Glutamatergic neuron (in vitro differentiated cells): ENCODE measurements around the gene TMEM87A. TPM values are rescaled to one million over a fixed set of nuclear protein-coding genes. Genes with fewer than 3 reads are reported as not detected.

Experiments
- DNase-seq: peaks from one replicate; pipeline ENCODE4 v3.0.0; 2022
- H3K27ac Mint-ChIP-seq: one replicate; pipeline ENCODE4 v1.8.0; 2020; ENCODE audit warnings: mild to moderate bottlenecking, mixed read lengths, inconsistent platforms; ENCODE audit not compliant: unreplicated experiment
- H3K27me3 Mint-ChIP-seq: one replicate; pipeline ENCODE4 v1.8.0; 2020; ENCODE audit warnings: mild to moderate bottlenecking, moderate library complexity, mixed read lengths, inconsistent platforms; ENCODE audit not compliant: unreplicated experiment
- H3K36me3 Mint-ChIP-seq: one replicate; pipeline ENCODE4 v1.8.0; 2020; ENCODE audit warnings: mild to moderate bottlenecking, mixed read lengths, inconsistent platforms; ENCODE audit not compliant: unreplicated experiment
- H3K4me1 Mint-ChIP-seq: one replicate; pipeline ENCODE4 v1.8.0; 2020; ENCODE audit warnings: mild to moderate bottlenecking, low read depth, mixed read lengths, inconsistent platforms; ENCODE audit not compliant: unreplicated experiment
- H3K4me3 Mint-ChIP-seq: one replicate; pipeline ENCODE4 v1.8.0; 2020; ENCODE audit warnings: mild to moderate bottlenecking, mixed read lengths, inconsistent platforms; ENCODE audit not compliant: unreplicated experiment
- H3K9me3 Mint-ChIP-seq: one replicate; pipeline ENCODE4 v1.8.0; 2020; ENCODE audit warnings: mild to moderate bottlenecking, moderate library complexity, mixed read lengths, inconsistent platforms; ENCODE audit not compliant: unreplicated experiment
- CTCF ChIP-seq: fragments of 200-600 bp; sonication (generic); IDR thresholded peaks from one replicate; pipeline ENCODE4 v1.5.0; 2021; ENCODE audit not compliant: partially characterized antibody, unreplicated experiment
- total RNA-seq: library from RNA; stranded (reverse); fragmentation: NEBNext Ultra II Directional; extraction: Animal tissue kit (Norgen Biotek cat#: 25700); gene quantifications from one replicate; pipeline ENCODE4 v1.2.1, GENCODE V29; 2021; ENCODE audit not compliant: unreplicated experiment

The TMEM87A gene
- total RNA-seq, 1 donor from 2014 or later: 41.1 TPM

- no peaks in the 10 kb centered on the region for H3K27me3 Mint-ChIP-seq
- no peak for TF ChIP-seq CTCF
- no peak overlapping the region for H3K4me3 Mint-ChIP-seq
- H3K4me1 Mint-ChIP-seq: no peaks in the 10 kb centered on the region
- no peak overlapping the region for H3K27ac Mint-ChIP-seq
- no peak for DNase-seq
- no peaks in the 10 kb centered on the region for H3K9me3 Mint-ChIP-seq
- no peaks in the 10 kb centered on the region for H3K36me3 Mint-ChIP-seq
Measured at GRCh38 chr15:42282344-42282743, 9.1 kb upstream of the TMEM87A start.

- no peak for TF ChIP-seq CTCF
- Mint-ChIP-seq H3K36me3 (no peaks in the 10 kb centered on the region), H3K4me1 (peaks cover 2% of the 10 kb centered on the region), H3K4me3 (no peak overlapping the region), H3K9me3 (no peaks in the 10 kb centered on the region), H3K27me3 (no peaks in the 10 kb centered on the region), H3K27ac (no peak overlapping the region)
- DNase-seq: no peak
Measured at GRCh38 chr15:42279234-42279723, 6.0 kb upstream of the TMEM87A start.

GRCh38 chr15:42276762-42277161 lies 3.5 kb upstream of the TMEM87A start:
- no peak overlapping the region for H3K4me3 Mint-ChIP-seq
- H3K4me1 Mint-ChIP-seq: peaks cover 5% of the 10 kb centered on the region
- TF ChIP-seq CTCF: no peak
- no peaks in the 10 kb centered on the region for H3K9me3 Mint-ChIP-seq
- DNase-seq: no peak
- H3K27ac Mint-ChIP-seq: no peak overlapping the region
- H3K27me3 Mint-ChIP-seq: no peaks in the 10 kb centered on the region
- H3K36me3 Mint-ChIP-seq: no peaks in the 10 kb centered on the region

- DNase-seq: no peak
- H3K4me1 Mint-ChIP-seq: peaks cover 5% of the 10 kb centered on the region
- peak overlapping the region; percentile 59 for H3K27ac Mint-ChIP-seq
- H3K4me3 Mint-ChIP-seq: peak overlapping the region; percentile 3
- no peaks in the 10 kb centered on the region for H3K9me3 Mint-ChIP-seq
- H3K36me3 Mint-ChIP-seq: no peaks in the 10 kb centered on the region
- H3K27me3 Mint-ChIP-seq: no peaks in the 10 kb centered on the region
- TF ChIP-seq CTCF: no peak
Measured at GRCh38 chr15:42275780-42276391, 2.7 kb upstream of the TMEM87A start.

GRCh38 chr15:42274702-42274989 lies 1.4 kb upstream of the TMEM87A start:
- no peaks in the 10 kb centered on the region for H3K36me3 Mint-ChIP-seq
- TF ChIP-seq CTCF: no peak
- no peak for DNase-seq
- no peaks in the 10 kb centered on the region for H3K9me3 Mint-ChIP-seq
- H3K27me3 Mint-ChIP-seq: no peaks in the 10 kb centered on the region
- peak overlapping the region; percentile 95 for H3K27ac Mint-ChIP-seq
- H3K4me3 Mint-ChIP-seq: peak overlapping the region; percentile 94
- peaks cover 5% of the 10 kb centered on the region for H3K4me1 Mint-ChIP-seq
